Small intestine (tissue), 7 donors: Measurements from ENCODE around the gene ALDH1L1. TPM values are rescaled to one million over a fixed set of nuclear protein-coding genes. Genes with fewer than 3 reads are reported as not detected.

Experiments used
- DNase-seq, 2 donors: peaks; one replicate each; pipeline versions ENCODE4 v3.0.0 to v3.0.0-alpha.2; 2013
- FAIRE-seq: peaks from 2 replicates; lab custom pipeline; 2012; peaks lifted over from hg19 to GRCh38; lab: Jason Lieb, UNC
- H3K27ac ChIP-seq, 3 donors: one replicate each; pipeline ENCODE4 v1.5.1; 2013; ENCODE audit warnings: low read length in 2 of 3, mild to moderate bottlenecking in 2 of 3, control low read depth in 1 of 3, inconsistent platforms in 1 of 3, low read depth in 1 of 3, moderate library complexity in 1 of 3
- H3K27me3 ChIP-seq, 3 donors: one replicate each; pipeline ENCODE4 v1.6.1; 2013; ENCODE audit warnings: low read length in 3 of 3, inconsistent platforms in 1 of 3; ENCODE audit not compliant: control insufficient read depth in 3 of 3, insufficient read depth in 3 of 3
- H3K36me3 ChIP-seq, 3 donors: one replicate each; pipeline ENCODE4 v1.6.1; 2013; ENCODE audit warnings: low read length in 3 of 3, inconsistent platforms in 1 of 3, low read depth in 1 of 3, mild to moderate bottlenecking in 1 of 3, moderate library complexity in 1 of 3; ENCODE audit not compliant: control insufficient read depth in 3 of 3, insufficient read depth in 2 of 3
- H3K4me1 ChIP-seq, 3 donors: one replicate each; pipeline ENCODE4 v1.6.1; 2013; ENCODE audit warnings: low read length in 2 of 3, inconsistent platforms in 1 of 3, low read depth in 1 of 3, mild to moderate bottlenecking in 1 of 3, moderate library complexity in 1 of 3; ENCODE audit not compliant: control insufficient read depth in 3 of 3, insufficient read depth in 2 of 3
- H3K4me3 ChIP-seq, 3 donors: one replicate each; pipeline ENCODE4 v1.5.1; 2013; ENCODE audit warnings: low read length in 3 of 3, control low read depth in 1 of 3, inconsistent platforms in 1 of 3, low read depth in 1 of 3, mild to moderate bottlenecking in 1 of 3, moderate library complexity in 1 of 3
- H3K9me3 ChIP-seq, 2 donors: one replicate each; pipeline ENCODE4 v1.6.1; 2013; ENCODE audit warnings: low read depth in 1 of 2, low read length in 1 of 2; ENCODE audit not compliant: control insufficient read depth in 2 of 2, insufficient read depth in 1 of 2
- WGBS, 3 donors: extraction: QIAGEN DNeasy Blood & Tissue Kit; methylation state at CpG; one replicate each; pipeline ENCODE4 v1.1.7; 2013; 5-methylcytosine and 5-hydroxymethylcytosine counted together
- polyA plus RNA-seq, 4 donors: library from polyadenylated mRNA; stranded (reverse) in 3 of 4; unstranded in 1 of 4; fragments of 200-250 nt in 3 of 4; fragments of 120-200 nt in 1 of 4; gene quantifications; one replicate each; pipeline versions ENCODE4 v1.2.1 to v1.2.3, GENCODE V29; 2013
- donor health status: healthy with polysubstance abuse.
- donor health status: control.
- donor health status: control.
- donor health status: Bipolar disorder and iron deficiency.
- donor health status: healthy.

ALDH1L1 gene
- polyA plus RNA-seq, 4 donors = 0.27 to 58.7 (median 2.5) TPM

GRCh38 chr3:126113238-126113555 lies 67.2 kb downstream of the ALDH1L1 start:
- Histone ChIP-seq H3K4me1 (no peaks in the 10 kb centered on the region), H3K4me3 (no peak overlapping the region), H3K27me3 (no peaks in the 10 kb centered on the region), H3K36me3 (peaks cover 0 to 65% (median 0%) of the 10 kb centered on the region in 3 donors), H3K27ac (no peak overlapping the region), H3K9me3 (no peaks in the 10 kb centered on the region)
- FAIRE-seq = no peak
- DNase-seq = no peak
- 79 to 86% (median 81%) methylated on average over 6 of the region's 6 CpGs for WGBS, 3 donors

GRCh38 chr3:126112531-126113237 lies 67.7 kb downstream of the ALDH1L1 start:
- DNase-seq (no peak), FAIRE-seq (no peak)
- H3K4me3 ChIP-seq = no peak overlapping the region

GRCh38 chr3:126111566-126112475 lies 68.6 kb downstream of the ALDH1L1 start:
- Histone ChIP-seq H3K27me3 (no peaks in the 10 kb centered on the region), H3K9me3 (no peaks in the 10 kb centered on the region), H3K36me3 (peaks cover 0 to 76% (median 0%) of the 10 kb centered on the region in 3 donors), H3K4me1 (no peaks in the 10 kb centered on the region), H3K4me3 (no peak overlapping the region), H3K27ac (no peak overlapping the region)
- FAIRE-seq (no peak), DNase-seq (no peak)
- 84 to 90% (median 87%) methylated on average over 18 of the region's 18 CpGs for WGBS, 3 donors

More at GRCh38 chr3:126112531-126113237, 67.7 kb downstream of the ALDH1L1 start:
- 87 to 92% (median 92%) methylated on average over 13 of the region's 13 CpGs for WGBS, 3 donors
- Histone ChIP-seq H3K9me3 (no peaks in the 10 kb centered on the region), H3K27me3 (no peaks in the 10 kb centered on the region), H3K27ac (no peak overlapping the region), H3K36me3 (peaks cover 0 to 67% (median 0%) of the 10 kb centered on the region in 3 donors), H3K4me1 (no peaks in the 10 kb centered on the region)

- Histone ChIP-seq H3K4me1 (no peaks in the 10 kb centered on the region), H3K9me3 (no peaks in the 10 kb centered on the region), H3K27ac (no peak overlapping the region), H3K4me3 (no peak overlapping the region), H3K36me3 (peaks cover 0 to 76% (median 0%) of the 10 kb centered on the region in 3 donors), H3K27me3 (no peaks in the 10 kb centered on the region)
- no peak for DNase-seq
- FAIRE-seq = no peak
- WGBS, 3 donors = 85 to 88% (median 86%) methylated on average over 10 of the region's 10 CpGs
Measured at GRCh38 chr3:126111126-126111551, 69.2 kb downstream of the ALDH1L1 start.

DNA sequence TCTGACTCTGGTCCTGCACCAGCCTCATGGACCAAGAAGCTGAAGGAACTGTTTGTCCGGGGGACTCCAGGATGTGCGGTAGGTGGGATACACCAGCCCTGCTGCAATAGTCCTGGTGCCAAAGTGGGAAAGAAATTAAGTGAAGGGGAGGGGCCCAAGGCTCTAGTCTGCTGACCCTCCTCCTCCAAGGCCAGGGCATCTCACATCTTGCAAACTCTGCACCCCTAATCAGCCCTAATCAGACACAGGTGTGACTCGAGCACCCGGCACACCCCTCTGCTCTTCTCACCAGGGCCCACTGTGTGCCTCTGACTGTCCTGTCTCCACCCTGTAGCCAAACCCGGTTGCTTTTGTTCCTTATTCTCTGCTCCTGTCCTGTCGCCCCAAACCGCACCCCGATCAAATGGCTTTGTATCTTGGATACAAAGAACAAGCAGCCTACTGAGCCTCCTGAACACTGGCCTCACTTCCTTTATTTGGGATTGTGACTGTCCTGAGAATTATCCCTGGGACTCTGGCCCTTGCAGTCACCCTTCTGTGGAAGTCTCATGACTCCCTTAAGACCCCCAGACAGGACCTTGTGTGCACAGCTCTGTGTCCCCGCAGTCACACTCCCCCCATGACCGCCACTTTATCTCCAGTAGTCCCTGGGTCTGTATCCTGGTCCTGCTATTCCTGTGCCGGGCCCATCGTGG lies 69.8 kb downstream of the ALDH1L1 start:
- Histone ChIP-seq H3K27ac (no peak overlapping the region), H3K4me1 (no peaks in the 10 kb centered on the region), H3K9me3 (no peaks in the 10 kb centered on the region), H3K4me3 (no peak overlapping the region), H3K36me3 (peaks cover 0 to 81% (median 0%) of the 10 kb centered on the region in 3 donors), H3K27me3 (no peaks in the 10 kb centered on the region)
- FAIRE-seq = no peak
- WGBS, 3 donors = 73 to 85% (median 78%) methylated on average over 12 of the region's 12 CpGs
- DNase-seq = no peak

GRCh38 chr3:126109880-126110235 lies 70.5 kb downstream of the ALDH1L1 start:
- Histone ChIP-seq H3K9me3 (no peaks in the 10 kb centered on the region), H3K4me3 (no peak overlapping the region), H3K4me1 (no peaks in the 10 kb centered on the region), H3K27me3 (no peaks in the 10 kb centered on the region), H3K36me3 (peaks cover 0 to 84% (median 0%) of the 10 kb centered on the region in 3 donors), H3K27ac (no peak overlapping the region)
- 92 to 95% (median 93%) methylated on average over 10 of the region's 10 CpGs for WGBS, 3 donors
- no peak for FAIRE-seq
- no peak for DNase-seq

DNA sequence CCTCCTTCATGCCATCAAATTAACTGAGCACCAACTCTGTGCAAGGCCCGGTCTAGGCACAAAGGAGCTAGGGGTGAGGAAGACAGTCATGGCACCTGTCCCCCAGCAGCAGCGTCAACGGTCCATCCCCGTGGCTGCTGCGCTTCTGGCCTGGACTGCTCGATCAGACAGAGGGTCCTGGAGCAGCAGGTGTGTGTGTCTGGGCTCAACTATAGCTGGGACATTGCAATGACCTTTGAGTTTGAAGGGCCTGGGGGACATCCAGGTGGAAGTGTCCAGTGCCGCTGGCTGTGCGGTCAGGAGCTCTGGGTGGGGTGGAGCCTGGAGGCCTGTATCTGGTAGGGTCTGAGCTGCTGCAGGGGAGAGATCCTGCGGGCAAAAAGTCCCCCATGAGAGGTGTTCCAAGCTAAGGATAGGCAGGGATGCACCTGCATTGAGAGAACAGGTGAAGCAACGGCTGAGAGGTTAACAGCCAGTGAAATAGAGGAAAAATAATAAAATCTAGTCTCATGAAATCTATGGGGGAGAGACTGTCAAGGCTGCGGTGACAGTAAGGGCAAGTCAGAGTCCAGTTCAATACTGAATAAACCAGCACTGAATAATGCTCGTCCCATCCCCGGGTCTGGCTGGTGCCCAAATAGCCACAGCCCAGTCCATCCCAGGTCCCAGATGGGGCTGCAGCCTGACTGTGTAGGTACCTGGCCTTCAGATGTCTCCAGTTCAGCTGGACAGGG lies 71.1 kb downstream of the ALDH1L1 start:
- Histone ChIP-seq H3K27ac (no peak overlapping the region), H3K36me3 (peaks cover 0 to 86% (median 0%) of the 10 kb centered on the region in 3 donors), H3K9me3 (no peaks in the 10 kb centered on the region), H3K4me3 (no peak overlapping the region), H3K4me1 (no peaks in the 10 kb centered on the region), H3K27me3 (no peaks in the 10 kb centered on the region)
- 82 to 88% (median 82%) methylated on average over 13 of the region's 13 CpGs for WGBS, 3 donors
- no peak for FAIRE-seq
- DNase-seq = no peak

GRCh38 chr3:126108676-126109050 lies 71.7 kb downstream of the ALDH1L1 start:
- Histone ChIP-seq H3K27me3 (no peaks in the 10 kb centered on the region), H3K27ac (no peak overlapping the region), H3K4me1 (no peaks in the 10 kb centered on the region), H3K36me3 (peaks cover 0 to 89% (median 0%) of the 10 kb centered on the region in 3 donors), H3K9me3 (no peaks in the 10 kb centered on the region), H3K4me3 (no peak overlapping the region)
- FAIRE-seq (no peak), DNase-seq (no peak)
- WGBS, 3 donors = 82 to 87% (median 82%) methylated on average over 5 of the region's 5 CpGs
